Testis (tissue), 3 donors: ENCODE measurements around the gene PAPSS2. TPM values are rescaled to one million over a fixed set of nuclear protein-coding genes. Genes with fewer than 3 reads are reported as not detected.

Experiments
- DNase-seq: peaks from one replicate; pipeline ENCODE4 v3.0.0-alpha.2; 2019
- H3K27ac ChIP-seq, 2 donors: fragments of 200-600 bp; sonication (generic); one replicate each; pipeline ENCODE4 v1.5.1; 2019
- H3K27me3 ChIP-seq: fragments of 200-600 bp; sonication (generic); one replicate; pipeline ENCODE4 v1.5.1; 2019
- H3K36me3 ChIP-seq: fragments of 200-600 bp; sonication (generic); one replicate; pipeline ENCODE4 v1.5.1; 2017; ENCODE audit warnings: low read depth; ENCODE audit errors: missing control alignments
- H3K4me1 ChIP-seq: fragments of 200-600 bp; sonication (generic); one replicate; pipeline ENCODE4 v1.5.1; 2019
- H3K4me3 ChIP-seq, 2 donors: fragments of 200-600 bp; sonication (generic); one replicate each; pipeline ENCODE4 v1.5.1; 2017 to 2019
- H3K9me3 ChIP-seq: fragments of 200-600 bp; sonication (generic); one replicate; pipeline ENCODE4 v1.5.1; 2017
- POLR2A ChIP-seq: fragments of 450-650 bp; IDR thresholded peaks from one replicate; pipeline ENCODE4 v1.6.1; 2017; ENCODE audit warnings: antibody characterized with exemption, mild to moderate bottlenecking, moderate library complexity
- WGBS, 2 donors: methylation state at CpG; one replicate each; pipeline ENCODE4 v1.1.5; 2018; 5-methylcytosine and 5-hydroxymethylcytosine counted together
- intact Hi-C: fragments of 100-400 bp; cut with DNase I; formaldehyde crosslinking; loops from one replicate; pipeline ENCODE4 v1.15.1; 2023; ENCODE audit warnings: low total_unique reads
- polyA plus RNA-seq: library from polyadenylated mRNA; stranded (reverse); fragments of 350-450 nt; fragmentation: Illumina TruSeq; extraction: RNeasy Lipid Tissue Mini Kit (QIAGEN cat#74804); gene quantifications from one replicate; pipeline ENCODE4 v1.2.3, GENCODE V29; 2014; ENCODE audit warnings: low read depth, low replicate concordance; ENCODE audit not compliant: insufficient read depth
- total RNA-seq, 2 donors: library from RNA; depleted of rRNA; stranded (reverse); fragments of >200 nt; gene quantifications; one replicate each; pipeline ENCODE4 v1.2.3, GENCODE V29; 2016
- TF ChIP-seq, protein P1 (sequence below), 3 experiments: fragments of 450-650 bp in 2 of 3; fragments of 200-600 bp in 1 of 3; sonication (generic) in 1 of 3; IDR thresholded peaks; one replicate each; pipeline ENCODE4 v1.5.1; 2016 to 2019; ENCODE audit warnings: antibody characterized with exemption in 3 of 3, mild to moderate bottlenecking in 2 of 3, moderate library complexity in 1 of 3

Gene PAPSS2
- total and polyA plus RNA-seq, 3 donors from 2014 or later: 4.6 to 20.1 (median 6.4) TPM

DNA sequence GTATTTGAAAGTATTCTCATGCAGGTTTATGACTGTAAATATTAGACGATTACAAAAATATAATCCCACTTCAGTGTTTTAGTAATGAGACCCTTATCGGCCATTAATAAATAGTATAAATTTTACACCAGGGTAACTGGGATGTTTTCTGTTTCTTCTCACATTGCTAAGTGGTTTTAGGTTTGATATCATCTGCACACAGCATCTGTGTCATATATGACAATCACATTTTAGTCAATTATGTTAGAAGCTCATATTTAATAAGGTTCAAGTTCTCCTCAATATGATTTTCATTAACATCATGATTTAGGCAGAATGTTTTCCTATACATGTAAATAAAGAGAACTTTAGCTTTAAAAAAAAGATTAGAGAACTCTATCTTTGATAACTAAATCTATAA is 91.6 kb downstream of the PAPSS2 start:
- intact Hi-C loops: no loop called here
- 88 to 91% methylated on average over 2 of the region's 2 CpGs for WGBS, 2 donors
- no peaks in the 10 kb centered on the region for H3K4me1 ChIP-seq
- H3K4me3 ChIP-seq: no peak overlapping the region
- no peak for DNase-seq
- no peaks in the 10 kb centered on the region for H3K9me3 ChIP-seq
- H3K27me3 ChIP-seq: no peaks in the 10 kb centered on the region
- H3K36me3 ChIP-seq: no peaks in the 10 kb centered on the region
- no peak overlapping the region for H3K27ac ChIP-seq
- TF ChIP-seq, protein P1, sequence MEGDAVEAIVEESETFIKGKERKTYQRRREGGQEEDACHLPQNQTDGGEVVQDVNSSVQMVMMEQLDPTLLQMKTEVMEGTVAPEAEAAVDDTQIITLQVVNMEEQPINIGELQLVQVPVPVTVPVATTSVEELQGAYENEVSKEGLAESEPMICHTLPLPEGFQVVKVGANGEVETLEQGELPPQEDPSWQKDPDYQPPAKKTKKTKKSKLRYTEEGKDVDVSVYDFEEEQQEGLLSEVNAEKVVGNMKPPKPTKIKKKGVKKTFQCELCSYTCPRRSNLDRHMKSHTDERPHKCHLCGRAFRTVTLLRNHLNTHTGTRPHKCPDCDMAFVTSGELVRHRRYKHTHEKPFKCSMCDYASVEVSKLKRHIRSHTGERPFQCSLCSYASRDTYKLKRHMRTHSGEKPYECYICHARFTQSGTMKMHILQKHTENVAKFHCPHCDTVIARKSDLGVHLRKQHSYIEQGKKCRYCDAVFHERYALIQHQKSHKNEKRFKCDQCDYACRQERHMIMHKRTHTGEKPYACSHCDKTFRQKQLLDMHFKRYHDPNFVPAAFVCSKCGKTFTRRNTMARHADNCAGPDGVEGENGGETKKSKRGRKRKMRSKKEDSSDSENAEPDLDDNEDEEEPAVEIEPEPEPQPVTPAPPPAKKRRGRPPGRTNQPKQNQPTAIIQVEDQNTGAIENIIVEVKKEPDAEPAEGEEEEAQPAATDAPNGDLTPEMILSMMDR (IDR thresholded peaks at IDR 0.05): no peak
- TF ChIP-seq POLR2A: no peak

DNA sequence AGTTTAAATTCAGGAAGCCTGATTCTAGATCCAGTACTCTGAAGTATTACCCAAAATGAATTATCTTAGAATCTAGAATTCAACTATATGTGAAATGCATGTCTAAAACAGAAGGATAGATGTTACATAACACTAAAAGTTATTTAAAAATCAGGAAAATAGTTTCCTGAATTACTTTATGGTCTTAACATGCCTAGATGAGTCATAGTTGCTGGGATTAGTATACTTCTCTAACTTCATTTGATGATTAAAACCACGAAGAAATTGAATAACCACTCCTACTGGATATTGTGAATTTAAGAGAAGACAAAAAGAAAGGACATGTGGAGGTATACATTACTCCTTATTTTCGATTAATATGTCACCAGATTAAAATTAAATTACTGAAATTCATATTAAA is 92.9 kb downstream of the PAPSS2 start:
- H3K27me3 ChIP-seq: no peaks in the 10 kb centered on the region
- H3K9me3 ChIP-seq: no peaks in the 10 kb centered on the region
- no peak for DNase-seq
- intact Hi-C loops: no loop called here
- no peaks in the 10 kb centered on the region for H3K36me3 ChIP-seq
- H3K27ac ChIP-seq: no peak overlapping the region
- TF ChIP-seq, protein P1 (IDR thresholded peaks at IDR 0.05): no peak
- no peak for TF ChIP-seq POLR2A
- no peaks in the 10 kb centered on the region for H3K4me1 ChIP-seq
- H3K4me3 ChIP-seq: no peak overlapping the region
- 86% methylated on average over 2 of the region's 2 CpGs for WGBS, 2 donors

DNA sequence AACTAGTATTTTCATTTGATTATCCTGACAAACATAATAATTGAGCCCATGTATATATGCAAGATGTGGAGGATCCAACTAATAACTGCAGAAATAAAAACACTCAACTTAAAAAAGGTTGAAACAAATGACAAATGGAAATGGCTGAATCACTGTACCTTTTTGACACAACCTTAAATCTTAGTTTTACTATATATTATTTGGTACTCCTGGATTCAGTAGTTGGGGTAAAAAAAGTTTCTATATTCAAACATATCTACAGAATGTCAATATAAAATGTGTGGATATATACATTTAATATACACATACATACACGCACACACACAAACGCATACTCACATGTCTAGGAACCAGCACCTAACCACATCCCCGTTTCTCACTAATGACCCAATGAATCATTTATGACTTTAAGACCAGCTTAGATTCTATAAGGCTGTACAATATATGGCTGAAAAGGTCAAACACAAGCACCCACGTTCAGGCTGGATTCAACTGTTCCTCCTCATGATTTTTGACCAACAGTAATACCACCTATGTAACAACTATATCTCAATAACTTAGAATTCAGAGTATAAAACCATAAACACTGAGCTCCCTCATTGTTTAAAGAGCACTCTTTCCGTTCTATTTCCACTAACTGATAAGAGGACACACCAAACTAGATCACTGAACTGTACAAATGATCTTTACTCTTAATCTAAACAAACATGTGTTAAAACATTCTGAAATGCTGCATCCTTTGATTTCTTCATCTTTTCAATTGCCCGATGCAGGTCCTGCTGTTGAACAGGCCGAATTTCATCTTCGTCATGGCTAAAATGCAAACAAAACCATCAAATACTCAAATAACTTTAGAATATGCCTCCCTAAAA is 94.6 kb downstream of the PAPSS2 start:
- Histone ChIP-seq H3K27ac (no peak overlapping the region), H3K4me3 (no peak overlapping the region), H3K4me1 (no peaks in the 10 kb centered on the region), H3K27me3 (no peaks in the 10 kb centered on the region), H3K9me3 (no peaks in the 10 kb centered on the region), H3K36me3 (no peaks in the 10 kb centered on the region)
- 90% methylated on average over 8 of the region's 8 CpGs for WGBS, 2 donors
- TF ChIP-seq, protein P1 (IDR thresholded peaks at IDR 0.05): no peak
- TF ChIP-seq POLR2A: no peak
- DNase-seq: no peak
- intact Hi-C loops: no loop called here

DNA sequence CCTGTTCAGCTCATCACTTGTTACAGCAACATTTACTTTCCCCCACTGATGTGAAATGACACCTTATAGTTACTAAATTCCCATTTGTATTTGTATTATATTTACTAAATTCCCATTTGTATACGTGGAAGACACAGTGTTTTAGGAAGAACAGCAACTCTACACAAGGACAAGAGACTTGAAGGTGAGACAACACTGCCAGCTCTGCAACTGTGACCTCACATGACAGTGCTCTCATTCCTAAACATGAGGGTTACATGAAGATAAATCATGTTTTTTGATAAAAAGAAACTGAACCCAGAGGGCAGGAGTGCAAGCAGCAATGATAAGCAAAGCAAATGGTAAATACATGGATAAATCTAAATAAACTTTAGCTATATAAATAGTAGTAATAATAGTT is 98.0 kb downstream of the PAPSS2 start:
- Histone ChIP-seq H3K27ac (no peak overlapping the region), H3K27me3 (no peaks in the 10 kb centered on the region), H3K9me3 (no peaks in the 10 kb centered on the region), H3K4me3 (no peak overlapping the region), H3K4me1 (no peaks in the 10 kb centered on the region), H3K36me3 (no peaks in the 10 kb centered on the region)
- 79 to 84% methylated on average over 1 of the region's 1 CpG for WGBS, 2 donors
- no peak for DNase-seq
- intact Hi-C loops: no loop called here
- TF ChIP-seq POLR2A: no peak
- TF ChIP-seq, protein P1 (IDR thresholded peaks at IDR 0.05): no peak

DNA sequence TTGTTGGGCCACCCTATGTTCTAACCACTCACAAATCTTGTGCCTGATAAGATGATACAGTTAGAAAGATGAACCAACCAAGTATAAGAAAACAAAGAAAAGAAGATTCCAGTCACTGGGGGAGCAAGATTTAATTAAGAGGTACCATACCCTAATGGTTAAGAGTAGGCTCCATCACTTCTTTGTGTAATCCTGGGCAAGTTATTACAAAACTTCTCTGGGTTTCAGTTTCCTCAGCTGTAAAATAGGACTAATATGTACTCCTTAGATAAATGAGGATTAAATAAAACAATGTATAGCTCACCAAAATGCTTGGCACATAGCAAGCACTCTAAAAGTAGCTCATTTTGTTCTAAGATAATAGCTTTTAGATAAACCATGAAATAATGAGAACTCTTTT is 99.9 kb downstream of the PAPSS2 start:
- Histone ChIP-seq H3K4me1 (no peaks in the 10 kb centered on the region), H3K36me3 (no peaks in the 10 kb centered on the region), H3K4me3 (no peak overlapping the region), H3K27ac (peak overlapping the region; percentile 5 to 27), H3K27me3 (no peaks in the 10 kb centered on the region), H3K9me3 (no peaks in the 10 kb centered on the region)
- TF ChIP-seq, protein P1 (IDR thresholded peaks at IDR 0.05): no peak
- TF ChIP-seq POLR2A: no peak
- no peak for DNase-seq
- intact Hi-C loops: no loop called here
